GM18526 (cell line): ENCODE data around the gene SCMH1.

Source experiments
- POLR2A ChIP-seq: IDR thresholded peaks from 3 replicates; pipeline ENCODE4 v1.6.1; 2011; ENCODE audit not compliant: insufficient read length; ENCODE audit errors: extremely low read depth

Gene SCMH1

GRCh38 chr1:41174170-41174569 is 67.9 kb downstream of the SCMH1 start:
- TF ChIP-seq POLR2A = no peak

GRCh38 chr1:41173651-41174050 is 68.5 kb downstream of the SCMH1 start:
- no peak for TF ChIP-seq POLR2A

GRCh38 chr1:41171266-41171874 is 70.7 kb downstream of the SCMH1 start:
- TF ChIP-seq POLR2A = no peak

- TF ChIP-seq POLR2A = no peak
Measured at GRCh38 chr1:41169799-41170180, 72.3 kb downstream of the SCMH1 start.

GRCh38 chr1:41169066-41169798 is 72.9 kb downstream of the SCMH1 start:
- no peak for TF ChIP-seq POLR2A

- TF ChIP-seq POLR2A = no peak
Measured at GRCh38 chr1:41167667-41168066, 74.4 kb downstream of the SCMH1 start.

- TF ChIP-seq POLR2A = no peak
Measured at GRCh38 chr1:41164727-41165126, 77.4 kb downstream of the SCMH1 start.

GRCh38 chr1:41162441-41162840 is 79.7 kb downstream of the SCMH1 start:
- TF ChIP-seq POLR2A = no peak

GRCh38 chr1:41161846-41162245 is 80.3 kb downstream of the SCMH1 start:
- no peak for TF ChIP-seq POLR2A

- TF ChIP-seq POLR2A = no peak
Measured at GRCh38 chr1:41160498-41161110, 81.5 kb downstream of the SCMH1 start.

- TF ChIP-seq POLR2A = no peak
Measured at GRCh38 chr1:41158966-41159365, 83.1 kb downstream of the SCMH1 start.

- no peak for TF ChIP-seq POLR2A
Measured at GRCh38 chr1:41158147-41158875, 83.8 kb downstream of the SCMH1 start.

- TF ChIP-seq POLR2A = no peak
Measured at GRCh38 chr1:41155105-41155504, 87.0 kb downstream of the SCMH1 start.

- TF ChIP-seq POLR2A = no peak
Measured at GRCh38 chr1:41153750-41154274, 88.3 kb downstream of the SCMH1 start.

GRCh38 chr1:41152622-41153044 is 89.5 kb downstream of the SCMH1 start:
- no peak for TF ChIP-seq POLR2A
